GM19455 (cell line): ENCODE measurements around the gene CHD5.

Source experiments
- ATAC-seq: cut with Tn5 transposase; IDR thresholded peaks from one replicate; pipeline ENCODE4 v1.9.1; 2021; ENCODE audit not compliant: unreplicated experiment

CHD5 gene

DNA sequence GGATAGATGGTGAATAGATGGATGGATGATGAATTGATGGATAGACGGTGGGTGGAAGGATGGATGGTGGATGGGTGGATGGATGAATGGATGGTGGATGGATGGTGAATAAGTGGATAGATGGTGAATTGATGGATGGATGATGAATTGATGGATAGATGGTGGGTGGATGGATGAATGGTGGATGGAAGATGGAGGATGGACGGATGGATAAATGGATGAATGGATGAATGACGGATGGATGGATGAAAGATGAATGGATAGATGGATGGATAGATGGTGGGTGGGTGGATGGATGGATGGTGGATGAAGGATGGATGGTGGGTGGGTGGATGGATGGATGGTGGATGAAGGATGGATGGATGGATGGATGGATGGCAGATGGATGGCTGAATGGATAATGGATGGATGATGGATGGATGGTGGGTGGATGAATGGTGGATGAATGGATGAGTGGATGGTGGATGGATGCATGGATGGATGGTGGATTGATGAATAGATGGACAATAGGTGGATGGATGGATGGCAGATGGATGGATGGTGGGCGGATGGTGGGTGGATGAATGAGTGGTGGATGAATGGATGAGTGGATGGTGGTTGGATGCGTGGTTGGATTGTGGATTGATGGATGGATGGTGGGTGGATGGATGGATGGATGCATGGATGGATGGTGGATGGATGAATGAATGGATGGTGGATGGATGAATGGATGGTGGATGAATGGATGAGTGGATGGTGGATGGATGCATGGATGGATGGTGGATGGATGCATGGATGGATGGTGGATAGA lies 5.3 kb downstream of the CHD5 start:
- no peak for ATAC-seq

DNA sequence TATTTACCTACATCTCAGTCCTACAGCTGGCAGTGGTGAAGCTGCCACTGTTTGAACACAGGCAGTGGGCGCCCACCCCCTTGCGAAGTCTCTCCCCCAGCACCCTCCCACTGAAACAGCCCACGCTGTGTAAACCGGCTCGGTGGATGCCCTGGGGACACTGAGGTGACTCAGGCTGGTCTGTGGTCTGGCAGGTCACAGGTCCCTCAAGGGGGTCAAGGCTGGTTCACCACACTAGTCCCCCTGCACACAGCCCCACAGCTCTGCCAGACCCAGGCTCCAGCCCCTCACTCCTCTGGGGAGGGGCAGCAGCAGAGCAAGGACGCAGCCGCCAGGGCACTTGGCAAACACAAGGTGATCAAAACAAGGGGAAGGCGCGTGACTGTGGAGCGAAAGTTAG lies 7.6 kb downstream of the CHD5 start:
- no peak for ATAC-seq

DNA sequence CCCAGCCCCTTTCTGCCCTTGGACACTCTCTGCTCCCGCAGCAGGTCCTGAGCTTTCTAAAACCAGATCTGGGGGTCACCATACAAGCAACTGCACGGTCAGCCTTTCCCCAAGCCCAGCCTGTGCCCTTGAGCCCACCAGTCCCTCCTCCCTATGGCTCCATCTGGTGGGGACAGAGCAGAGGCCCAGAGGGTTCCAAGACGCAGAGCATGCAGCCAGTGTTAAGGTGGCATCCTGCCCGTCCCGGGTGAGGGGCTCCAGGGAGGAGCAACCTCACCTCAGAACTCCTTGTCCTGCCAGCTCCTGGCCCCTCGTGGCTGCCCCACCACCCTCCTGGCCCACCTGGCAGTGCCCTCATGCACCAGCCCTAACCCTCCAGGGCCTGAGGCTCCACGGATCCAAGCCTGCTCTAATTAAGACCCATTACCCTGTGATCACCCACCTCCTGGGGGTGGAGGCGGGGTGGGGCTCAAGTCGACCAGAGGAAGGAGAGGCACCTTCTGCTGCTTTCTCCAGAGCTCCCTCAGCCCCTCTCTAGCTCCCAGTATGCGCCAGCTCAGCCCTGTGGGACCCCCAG lies 8.5 kb downstream of the CHD5 start:
- no peak for ATAC-seq

DNA sequence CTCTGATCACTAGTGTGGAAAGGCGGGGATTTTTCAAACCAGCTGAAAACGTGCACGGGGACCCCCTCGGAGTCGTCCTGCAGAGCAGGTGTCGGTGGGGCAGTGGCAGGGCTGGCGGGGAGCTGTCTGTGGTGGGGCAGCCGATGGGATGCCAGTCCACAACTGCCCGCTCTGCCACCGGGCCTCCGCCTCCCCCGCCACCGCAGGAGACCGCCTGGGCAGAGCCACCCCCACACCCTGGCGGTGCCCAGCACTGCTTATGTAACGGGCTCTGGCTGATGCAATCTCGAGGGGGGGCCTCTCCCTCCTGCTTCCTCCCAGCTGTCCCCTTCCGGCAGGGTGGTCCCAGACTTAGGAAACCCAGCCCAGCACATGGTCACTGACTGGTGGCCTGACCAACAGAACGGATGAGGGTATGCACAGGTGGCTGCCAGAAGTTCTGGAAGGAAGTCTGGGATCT lies 9.3 kb downstream of the CHD5 start:
- no peak for ATAC-seq

GRCh38 chr1:6170116-6170741 lies 9.9 kb downstream of the CHD5 start:
- no peak for ATAC-seq

DNA sequence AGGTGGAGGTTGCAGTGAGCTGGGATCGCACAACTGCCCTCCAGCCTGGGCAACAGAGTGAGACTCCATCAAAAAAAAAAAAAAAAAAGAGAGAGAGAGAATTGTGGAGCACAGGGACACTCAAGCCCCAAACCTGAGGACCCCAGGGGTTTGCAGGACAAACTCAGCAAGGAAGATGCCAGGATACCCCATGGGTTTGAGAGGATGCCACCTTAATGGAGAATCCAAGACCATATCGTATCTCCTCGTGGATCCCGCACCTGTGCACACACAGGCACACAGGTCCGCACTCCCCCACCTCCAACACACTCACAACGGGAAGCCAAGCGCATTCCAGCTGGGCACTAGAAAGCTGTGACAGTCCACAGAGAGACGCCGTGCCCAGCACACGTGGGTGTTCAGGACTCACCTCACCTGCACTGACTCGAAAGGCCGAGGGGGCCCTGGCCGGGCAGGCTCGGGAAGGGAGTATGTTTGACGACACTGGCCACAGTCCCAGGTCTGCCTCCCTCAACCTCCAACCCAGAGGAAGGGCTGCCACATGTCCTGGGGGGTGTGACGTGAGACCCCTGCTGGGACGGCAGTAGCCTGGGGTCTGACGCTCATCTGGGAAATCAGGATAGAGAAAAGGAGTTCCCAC lies 11.1 kb downstream of the CHD5 start:
- no peak for ATAC-seq

- no peak for ATAC-seq
These were observed 12.5 kb downstream of the CHD5 start for GRCh38 chr1:6167391-6168303.

GRCh38 chr1:6166655-6167390 lies 13.3 kb downstream of the CHD5 start:
- ATAC-seq = no peak

GRCh38 chr1:6166221-6166620 lies 13.9 kb downstream of the CHD5 start:
- no peak for ATAC-seq

GRCh38 chr1:6165441-6165985 lies 14.6 kb downstream of the CHD5 start:
- ATAC-seq = no peak

- ATAC-seq = no peak
These were observed 15.1 kb downstream of the CHD5 start for GRCh38 chr1:6165027-6165426.

- no peak for ATAC-seq
These were observed 16.0 kb downstream of the CHD5 start for GRCh38 chr1:6163973-6164617.

DNA sequence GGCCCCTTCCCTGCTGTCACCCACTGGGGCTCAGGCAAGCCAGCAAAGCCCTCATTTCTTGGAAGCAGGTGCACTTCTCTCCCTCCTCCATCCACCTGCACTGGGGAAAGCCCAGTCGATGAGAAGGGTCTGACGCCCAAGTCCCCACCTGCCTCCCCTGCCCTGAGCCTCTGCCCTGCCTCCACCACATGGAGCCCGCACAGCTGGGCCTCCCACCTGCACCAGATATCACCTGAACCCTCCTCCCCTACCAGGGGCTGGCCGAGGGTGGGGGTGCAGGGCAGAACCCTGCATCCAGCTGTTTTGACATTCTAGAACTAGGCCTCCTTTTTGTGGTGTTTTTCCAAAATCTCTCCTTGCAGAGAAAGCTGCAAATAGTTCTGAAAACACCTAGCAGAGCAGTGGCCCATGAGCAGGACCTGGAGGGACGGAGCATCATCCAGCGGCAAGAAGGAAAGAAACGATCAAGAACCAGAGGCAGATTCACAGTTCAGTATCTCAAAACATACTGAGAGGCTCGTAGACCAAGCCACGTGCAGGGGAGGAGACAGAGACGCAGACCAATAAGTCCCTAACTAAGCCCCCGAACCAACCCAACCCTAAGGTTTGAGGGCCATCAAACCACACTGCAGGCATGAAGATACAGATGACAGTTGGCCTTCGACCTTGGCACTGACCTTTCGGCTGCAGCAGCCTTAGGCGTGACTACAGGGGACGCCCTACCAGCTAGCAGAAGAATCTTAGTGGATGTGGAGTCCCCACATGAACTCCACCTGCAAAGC lies 16.7 kb downstream of the CHD5 start:
- no peak for ATAC-seq

DNA sequence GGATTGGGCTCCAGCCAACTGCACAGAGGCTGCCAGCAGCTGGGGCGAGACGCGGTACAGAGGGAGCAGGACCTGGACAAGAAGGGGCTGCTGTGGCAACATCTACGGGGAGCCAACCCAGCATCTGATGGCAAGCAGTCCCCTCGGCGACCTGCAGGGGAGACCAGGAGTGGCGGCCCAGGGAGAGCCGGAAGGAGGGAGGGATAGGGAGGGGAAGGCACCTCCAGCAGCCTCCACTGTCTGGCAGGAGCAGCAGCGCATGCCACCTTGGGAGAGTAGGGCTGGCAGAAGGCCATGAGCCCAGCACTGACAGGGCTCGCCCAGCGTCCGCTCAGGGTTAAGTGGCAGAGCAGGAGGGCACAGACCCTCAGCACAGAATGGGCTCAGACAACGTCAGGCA lies 17.3 kb downstream of the CHD5 start:
- ATAC-seq = no peak

DNA sequence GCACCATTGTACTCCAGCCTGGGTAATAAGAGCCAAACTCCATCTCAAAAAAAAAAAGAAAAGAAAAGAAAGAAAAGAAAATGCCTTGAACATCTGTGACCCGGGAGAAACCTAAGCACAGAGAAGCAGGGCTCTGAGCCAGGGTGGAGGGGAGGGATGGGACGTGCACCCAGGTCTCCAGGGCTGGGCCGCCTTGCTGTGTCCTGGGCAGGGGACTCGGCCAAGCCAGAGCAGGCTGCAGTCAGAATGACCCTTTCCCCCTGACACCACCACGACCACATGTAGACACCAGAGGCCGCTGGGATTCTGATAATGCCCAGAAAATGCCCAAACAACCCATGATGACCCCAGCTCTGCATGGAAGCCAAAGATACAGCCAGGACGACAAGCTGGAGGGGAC lies 17.8 kb downstream of the CHD5 start:
- ATAC-seq = no peak

DNA sequence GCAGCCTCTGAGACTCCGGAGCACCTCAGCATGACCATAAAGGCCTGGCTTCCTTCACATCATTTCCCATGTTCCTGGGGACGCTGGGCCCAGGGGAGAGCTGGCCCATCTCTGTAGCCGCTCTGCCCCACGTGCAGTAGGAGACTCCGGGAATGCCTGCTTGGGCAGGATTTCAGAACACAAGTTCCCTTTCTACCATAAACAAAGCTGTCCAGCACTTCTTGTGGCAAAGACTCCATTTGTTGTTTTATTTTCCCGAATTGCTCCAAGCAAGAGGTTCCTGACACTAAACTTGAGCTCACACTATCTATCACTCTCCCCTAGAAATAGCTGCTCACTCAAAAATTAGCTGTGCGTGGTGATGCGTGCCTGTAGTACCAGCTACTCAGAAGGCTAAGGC lies 21.9 kb downstream of the CHD5 start:
- ATAC-seq = no peak

GRCh38 chr1:6157528-6158174 lies 22.5 kb downstream of the CHD5 start:
- ATAC-seq = no peak

DNA sequence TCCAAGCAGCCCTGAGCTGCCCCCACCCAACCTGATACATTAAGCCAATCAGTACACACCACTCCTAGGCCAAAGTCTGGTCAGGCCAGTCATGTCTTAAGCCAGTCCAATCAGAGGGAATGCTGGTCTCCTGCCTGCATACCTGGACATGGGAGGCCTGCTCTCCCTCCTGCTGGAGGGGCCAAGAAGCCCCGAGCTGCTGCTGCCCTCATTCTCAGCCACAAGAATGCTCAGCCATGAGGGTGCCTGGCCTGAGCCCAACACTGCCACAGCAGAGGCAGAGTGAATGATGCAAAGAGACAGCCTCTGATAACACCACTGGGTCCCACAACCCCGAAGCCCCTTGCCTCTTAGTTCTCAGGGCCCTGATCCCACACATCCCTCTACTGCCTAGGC lies 23.0 kb downstream of the CHD5 start:
- ATAC-seq = no peak
